NCI-H2081 (cell line): Measurements from ENCODE around the gene TSNAXIP1.
"Not testable (repeated sequence)": the region's sequence is repeated elsewhere in the genome, so short reads cannot be mapped to it uniquely, and the experiment has no call there.

Experiments
- DNase-seq, 2 experiments: peaks; one replicate each; lab custom pipeline; 2025; lab: John Stamatoyannopoulos, UW

Gene TSNAXIP1

DNA sequence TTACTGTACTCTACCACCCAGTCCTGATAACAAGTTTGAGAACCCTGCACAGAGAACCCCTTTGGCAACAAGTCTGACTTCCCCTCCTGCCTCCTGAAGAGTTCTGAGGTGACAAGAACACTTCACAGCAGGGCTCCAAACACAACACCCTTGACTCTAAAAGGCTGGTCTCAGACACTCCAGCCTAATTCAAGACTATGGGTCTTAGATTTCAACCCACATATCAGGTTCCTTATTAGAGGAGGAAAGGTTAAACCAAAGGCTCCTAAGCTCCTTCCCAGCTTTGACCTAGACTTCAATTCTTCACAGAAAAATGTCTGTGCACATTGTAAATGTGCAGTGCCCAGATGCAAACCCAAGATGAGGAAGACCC, 23.4 kb upstream of the TSNAXIP1 start:
- no peak for DNase-seq

DNA sequence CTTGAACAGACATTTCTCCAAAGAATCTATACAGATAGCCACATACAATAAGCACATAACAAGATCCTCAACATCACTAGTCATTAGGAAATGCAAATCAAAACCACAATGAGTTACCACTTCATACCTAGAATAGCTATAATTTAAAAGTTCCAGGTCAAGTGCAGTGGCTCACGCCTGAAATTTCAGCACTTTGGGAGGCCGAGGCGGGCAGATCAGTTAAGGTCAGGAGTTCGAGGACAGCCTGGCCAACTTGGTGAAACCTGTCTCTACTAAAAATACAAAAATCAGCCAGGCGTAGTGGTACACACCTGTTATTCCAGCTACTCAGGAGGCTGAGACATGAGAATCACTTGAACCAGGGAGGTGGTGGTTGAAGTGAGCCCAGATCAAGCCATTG, 20.2 kb upstream of the TSNAXIP1 start:
- DNase-seq = no peak

DNA sequence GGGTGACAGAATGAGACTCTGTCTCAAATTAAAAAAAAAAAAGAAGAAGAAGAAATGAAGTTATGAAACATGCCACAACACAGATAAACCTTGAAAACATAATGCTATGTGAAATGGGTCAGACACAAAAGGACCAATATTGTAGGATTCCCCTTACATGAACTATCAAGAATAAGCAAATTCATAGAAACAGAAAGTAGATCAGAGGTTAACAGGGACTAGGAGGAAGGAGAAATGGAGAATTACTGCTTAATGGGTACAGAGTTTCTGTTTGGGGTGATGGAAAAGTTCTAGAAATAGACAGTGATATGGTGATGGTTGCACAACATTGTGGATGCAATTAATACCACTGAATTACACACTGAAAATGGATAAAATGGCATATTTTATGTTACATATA, 16.6 kb upstream of the TSNAXIP1 start:
- no peak for DNase-seq

DNA sequence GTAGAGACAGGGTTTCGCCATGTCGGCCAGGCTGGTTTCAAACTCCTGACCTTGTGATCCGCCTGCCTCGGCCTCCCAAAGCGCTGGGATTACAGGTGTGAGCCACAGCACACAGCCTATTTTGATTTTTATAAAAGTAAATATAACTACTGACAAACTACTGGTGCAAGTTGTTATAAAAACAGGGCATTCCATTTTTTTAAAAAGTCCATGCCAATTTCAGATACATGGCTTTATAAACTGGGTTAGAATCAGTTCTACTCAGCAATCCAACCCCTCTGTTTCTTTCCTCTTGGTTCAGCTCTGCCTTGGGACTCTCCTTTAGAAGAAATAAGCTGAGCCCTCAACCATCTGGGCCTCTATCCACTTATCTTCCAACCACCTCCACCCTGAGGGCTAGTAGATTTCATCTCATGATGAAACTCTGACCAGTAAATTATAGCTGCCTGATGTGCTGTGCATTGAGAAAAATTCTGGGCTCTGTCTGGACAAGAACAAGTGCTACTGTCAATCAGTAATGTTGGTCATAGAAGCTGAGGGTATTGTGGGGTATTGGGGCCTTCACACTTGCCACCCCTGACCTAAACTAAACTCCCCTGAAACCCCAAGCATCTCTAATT, 10.5 kb upstream of the TSNAXIP1 start:
- no peak for DNase-seq

DNA sequence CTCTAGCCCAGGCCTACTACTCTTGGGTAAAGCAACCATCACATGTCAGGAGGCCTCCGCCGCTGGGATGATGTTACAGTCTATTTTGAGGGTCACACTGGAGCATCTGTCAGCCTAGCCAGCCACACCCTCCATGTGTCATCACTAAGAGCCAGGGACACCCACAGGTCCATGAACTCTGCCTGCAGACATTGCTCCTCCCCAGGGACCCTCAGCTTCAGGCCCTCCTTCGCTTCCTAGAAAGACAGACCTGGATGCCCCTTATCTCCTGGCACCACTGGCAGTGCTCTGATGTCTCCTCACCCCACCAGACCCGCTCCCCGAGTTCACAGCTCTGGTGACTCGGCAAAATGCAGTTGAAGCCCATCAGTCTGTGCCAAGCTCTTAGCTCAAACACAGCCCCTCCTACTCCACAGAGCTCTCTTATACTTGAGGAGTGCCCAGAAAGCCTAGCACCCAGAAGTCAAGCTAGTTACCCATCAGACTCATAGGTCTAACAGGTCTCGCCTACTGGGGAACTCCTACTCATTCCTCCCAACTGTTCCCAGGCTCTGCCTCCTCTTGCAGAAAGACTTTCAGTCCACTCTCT, 6.3 kb upstream of the TSNAXIP1 start:
- no peak for DNase-seq

DNA sequence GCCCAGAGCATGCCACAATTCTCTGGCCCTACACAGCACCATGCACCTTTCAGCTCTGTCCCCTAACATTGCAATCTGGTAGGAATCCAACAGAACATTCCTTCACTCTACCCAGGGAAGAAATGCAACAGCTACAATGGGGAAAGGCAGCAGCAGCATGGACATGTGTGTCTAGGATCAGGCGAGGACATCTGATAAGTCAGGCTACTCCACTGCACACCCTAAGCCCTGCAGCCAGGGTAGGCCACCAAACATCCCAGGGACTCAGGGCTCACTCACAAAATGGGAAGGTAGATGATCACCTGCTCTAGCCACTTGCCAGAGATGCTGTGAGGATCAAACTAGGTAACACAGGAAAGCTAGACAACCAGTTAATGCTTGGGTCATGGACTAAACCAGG, 5.4 kb upstream of the TSNAXIP1 start:
- no peak for DNase-seq

DNA sequence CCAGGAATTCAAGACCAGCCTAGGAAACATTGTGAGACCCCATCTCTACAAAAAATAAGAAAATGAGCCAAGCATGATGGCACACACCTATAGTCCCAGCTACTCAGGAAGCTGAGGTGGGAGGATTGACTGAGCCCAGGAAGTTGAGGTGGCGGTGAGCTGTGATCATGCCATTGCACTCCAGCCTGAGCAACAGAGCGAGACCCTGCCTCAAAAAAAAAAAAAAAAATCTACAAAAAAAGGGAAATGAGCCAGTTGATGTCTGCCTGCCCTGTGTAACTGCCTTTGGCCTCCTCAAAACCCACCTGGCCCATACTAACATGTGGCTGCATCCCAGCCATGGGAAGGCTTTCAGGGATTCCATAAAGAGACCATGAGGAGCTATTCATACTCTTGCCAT, 4.8 kb upstream of the TSNAXIP1 start:
- DNase-seq = no peak

DNA sequence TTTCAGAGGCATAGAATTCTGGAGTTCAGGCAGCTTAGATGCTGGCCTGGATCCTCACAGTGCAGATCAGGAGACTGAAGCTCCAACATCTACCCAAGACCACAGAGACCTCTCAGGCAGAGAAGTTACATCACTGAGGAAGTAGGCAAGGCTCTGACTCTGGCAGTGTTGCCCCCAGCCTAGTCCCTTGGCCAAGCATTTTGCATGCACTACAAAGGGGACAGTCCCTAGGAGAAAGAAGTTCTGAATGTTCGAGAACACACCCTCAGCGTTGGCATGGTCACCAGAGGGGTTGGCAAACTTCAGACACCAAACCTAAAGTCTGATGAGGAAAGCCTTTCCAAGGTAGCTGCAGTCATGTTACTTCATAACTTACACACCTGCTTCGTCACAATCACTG, 2.8 kb upstream of the TSNAXIP1 start:
- DNase-seq = no peak

DNA sequence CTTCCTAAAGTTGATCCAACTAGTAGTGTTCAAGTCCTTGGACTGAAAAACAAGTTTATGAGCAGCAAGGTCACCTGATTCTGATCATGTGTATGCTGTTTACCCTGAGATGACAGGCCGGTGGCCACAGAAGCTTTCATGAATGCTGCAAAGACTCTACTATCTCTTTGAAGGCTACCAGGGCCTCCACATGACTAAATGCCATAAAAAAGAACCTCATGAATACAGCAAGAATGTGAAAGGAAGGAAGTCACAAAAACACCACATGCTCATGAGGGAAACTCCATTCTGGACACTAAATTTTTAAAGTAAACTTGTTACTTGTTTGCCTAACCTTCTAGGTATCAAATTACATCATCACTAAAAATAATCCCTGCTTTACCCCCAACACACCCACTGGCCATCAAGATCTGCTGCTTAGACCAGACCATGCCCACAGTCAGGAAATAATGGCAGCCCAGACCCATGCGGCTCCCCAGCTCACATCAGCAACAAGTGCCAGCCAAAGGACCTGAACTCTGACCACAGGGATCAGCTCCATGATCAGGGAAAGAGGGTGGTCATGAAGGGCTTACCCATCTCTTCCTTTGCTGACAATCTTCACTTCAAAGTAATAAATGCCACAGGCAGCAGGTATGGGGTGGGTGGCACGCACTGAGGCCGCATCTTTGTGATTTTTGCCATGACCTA, 1.7 kb upstream of the TSNAXIP1 start:
- no peak for DNase-seq

DNA sequence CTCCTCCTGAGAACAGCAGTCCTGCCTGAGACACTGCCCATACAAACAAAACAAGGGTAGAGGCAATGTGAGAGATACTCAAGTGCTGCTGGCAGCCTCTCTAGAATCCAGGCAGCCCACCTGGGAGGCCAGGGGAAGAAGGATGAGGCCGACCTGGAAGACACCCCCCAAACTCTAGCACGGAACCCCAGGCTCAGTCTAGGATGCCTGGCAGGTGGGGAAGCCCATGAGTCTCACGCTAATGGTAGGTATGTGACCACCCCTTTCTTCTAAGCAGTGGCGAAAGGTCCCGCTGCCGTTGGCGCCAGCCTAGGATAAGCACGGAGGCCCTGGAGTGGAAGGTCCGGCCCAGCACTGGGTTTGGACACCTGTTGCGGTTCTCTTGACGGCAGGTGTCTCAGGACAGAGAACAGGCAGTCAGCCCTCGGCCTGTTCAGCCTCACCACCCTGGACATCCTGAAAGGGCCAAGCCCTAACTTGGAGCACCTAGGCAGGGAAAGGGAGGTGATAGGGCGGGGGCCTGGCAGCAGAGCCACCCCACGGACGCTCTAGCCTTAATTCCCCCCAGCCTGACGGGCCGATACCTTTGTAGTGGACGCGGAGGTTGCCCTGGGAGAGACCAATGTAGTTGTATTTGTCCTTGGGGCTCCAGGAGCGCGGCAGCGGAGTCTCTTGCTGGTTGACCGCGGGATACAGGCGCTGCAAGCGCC, 816 bp upstream of the TSNAXIP1 start:
- DNase-seq = no peak

DNA sequence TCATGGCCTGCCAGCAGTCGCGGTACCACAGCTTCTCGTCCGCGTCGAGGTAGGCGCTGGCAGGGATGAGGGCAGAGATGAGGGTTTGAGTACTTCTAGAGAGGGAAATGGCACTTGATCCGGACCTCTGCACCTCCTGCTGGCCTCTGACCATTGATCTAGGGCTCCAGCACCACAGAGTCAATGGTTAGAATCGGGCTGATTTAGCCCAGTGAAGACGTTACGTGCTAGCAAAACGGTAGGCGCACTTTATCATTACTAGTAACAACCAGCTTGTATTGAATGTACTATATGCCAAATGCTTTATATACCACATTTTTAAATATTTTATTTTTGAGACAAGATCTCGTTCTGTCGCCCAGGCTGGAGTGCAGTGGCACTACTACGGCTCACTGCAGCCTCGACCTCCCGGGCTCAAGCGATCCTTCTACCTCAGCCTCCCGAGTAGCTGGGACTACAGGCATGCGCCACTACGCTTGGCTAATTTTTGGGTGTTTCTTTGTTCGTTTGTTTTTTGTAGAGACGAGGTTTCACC, 526 bp downstream of the TSNAXIP1 start:
- DNase-seq = no peak

DNA sequence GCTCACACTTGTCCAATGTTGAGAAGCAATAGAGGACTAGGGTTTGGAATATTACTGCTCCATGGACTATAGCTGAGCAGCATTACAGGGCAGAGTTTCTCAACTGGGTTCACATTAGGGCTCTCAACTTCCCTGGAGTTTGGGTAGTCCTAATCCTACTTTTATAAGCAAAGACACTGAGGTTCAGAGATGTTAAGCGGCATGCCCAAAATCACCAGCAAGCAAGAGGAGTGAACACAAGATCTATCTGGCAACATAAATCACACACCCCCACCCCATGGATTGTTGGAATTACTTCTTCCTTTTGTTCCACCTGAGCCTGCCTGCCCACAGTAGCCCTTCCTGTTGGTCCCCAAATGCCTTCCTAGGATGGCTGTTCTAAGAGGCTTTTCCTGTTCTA, 5.2 kb downstream of the TSNAXIP1 start:
- no peak for DNase-seq

DNA sequence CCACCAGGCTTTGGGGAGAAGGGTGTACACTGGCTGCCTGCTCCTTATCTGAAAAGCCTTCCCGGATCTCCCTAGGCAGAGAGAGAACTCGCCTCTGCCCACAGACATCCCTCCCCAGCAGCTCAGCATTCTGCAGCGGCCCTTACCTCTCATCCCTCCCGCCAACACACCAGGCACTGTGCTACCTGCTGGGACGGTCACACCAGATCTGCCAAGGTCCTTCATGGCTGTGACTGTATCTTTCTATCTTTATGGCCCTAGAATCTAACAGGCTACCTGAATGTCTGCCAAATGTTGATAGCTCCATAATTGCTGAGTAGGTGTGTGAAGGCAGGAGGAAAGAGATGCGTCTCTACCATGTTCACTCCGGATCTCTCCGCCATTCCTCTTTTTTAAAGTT, 7.9 kb downstream of the TSNAXIP1 start:
- peak; percentile 18 to 42 for DNase-seq

DNA sequence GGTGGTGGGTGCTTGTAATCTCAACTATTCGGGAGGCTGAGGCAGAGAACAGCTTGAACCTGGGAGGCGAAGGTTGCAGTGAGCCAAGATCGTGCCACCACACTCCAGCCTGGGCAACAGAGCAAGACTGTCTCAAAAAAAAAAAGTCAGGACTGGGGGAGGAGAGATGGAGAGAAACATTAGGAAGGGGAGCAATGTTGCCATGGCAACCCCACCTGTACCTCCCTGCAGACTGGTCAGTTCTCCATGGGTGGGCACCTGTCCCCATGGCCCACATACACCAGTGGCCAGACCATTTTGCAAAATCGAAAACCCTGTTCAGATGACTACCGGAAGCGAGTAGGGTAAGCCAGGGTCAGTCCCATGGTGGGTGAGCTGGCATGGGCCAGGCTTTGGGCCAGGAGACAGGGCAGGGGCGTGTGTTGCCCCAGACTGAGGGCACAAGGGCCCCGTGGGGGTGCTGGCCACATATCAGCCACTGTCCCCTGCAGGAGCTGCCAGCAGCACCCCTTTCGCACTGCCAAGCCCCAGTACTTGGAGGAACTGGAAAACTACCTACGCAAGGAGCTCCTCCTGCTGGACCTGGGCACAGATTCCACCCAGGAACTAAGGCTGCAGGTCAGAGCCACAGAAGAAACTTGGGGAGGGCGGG, 14.0 kb downstream of the TSNAXIP1 start:
- DNase-seq = no peak

DNA sequence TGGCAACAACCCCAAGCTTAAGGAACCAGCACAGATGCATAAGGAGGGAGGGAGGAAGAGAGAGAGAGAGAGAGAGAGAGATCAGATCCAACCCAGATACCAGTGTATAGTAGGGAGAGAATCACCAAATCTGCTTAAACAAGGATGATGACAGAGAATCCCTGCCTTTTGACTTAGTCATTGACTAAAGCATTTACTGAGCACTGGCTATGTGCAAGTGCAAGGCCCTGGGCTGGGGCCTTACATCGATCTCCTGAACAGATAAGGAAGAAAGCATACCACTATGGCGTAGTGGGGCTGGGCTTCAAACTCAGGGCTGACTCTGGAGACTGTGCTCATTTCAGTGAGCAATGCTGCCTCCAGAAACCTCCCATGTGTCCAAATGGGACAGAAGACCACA, 15.8 kb downstream of the TSNAXIP1 start:
- DNase-seq = no peak

DNA sequence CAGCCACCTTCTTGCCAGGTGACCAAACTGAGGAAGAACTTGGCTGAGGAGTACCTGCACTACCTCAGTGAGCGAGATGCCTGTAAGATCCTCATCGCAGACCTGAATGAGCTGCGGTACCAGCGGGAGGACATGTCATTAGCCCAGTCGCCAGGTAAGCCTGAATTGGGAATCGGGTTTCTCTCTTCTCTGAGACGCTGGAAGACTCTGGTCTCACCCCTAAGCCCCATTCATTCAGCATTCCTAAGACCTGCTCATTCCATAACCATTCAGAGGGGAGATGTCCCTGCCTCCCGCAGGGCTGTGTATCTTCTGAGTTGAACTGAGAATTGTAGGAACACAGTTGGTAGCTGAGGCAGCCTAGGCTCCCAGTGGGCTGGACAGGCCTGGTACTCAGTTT, 18.4 kb downstream of the TSNAXIP1 start:
- no peak for DNase-seq

DNA sequence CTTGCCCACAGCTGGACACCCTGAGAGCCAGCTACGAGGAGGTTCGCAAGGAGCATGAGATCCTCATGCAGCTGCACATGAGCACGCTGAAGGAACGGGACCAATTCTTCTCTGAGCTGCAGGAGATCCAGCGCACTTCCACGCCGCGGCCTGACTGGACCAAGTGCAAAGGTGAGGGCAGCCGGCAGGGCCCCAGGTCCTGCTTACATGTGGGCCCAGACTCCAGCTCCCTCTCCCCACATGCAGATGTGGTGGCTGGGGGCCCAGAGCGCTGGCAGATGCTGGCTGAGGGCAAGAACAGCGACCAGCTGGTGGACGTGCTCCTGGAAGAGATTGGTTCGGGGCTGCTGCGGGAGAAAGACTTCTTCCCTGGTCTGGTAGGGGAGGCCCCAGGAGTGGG, 19.2 kb downstream of the TSNAXIP1 start:
- no peak for DNase-seq

DNA sequence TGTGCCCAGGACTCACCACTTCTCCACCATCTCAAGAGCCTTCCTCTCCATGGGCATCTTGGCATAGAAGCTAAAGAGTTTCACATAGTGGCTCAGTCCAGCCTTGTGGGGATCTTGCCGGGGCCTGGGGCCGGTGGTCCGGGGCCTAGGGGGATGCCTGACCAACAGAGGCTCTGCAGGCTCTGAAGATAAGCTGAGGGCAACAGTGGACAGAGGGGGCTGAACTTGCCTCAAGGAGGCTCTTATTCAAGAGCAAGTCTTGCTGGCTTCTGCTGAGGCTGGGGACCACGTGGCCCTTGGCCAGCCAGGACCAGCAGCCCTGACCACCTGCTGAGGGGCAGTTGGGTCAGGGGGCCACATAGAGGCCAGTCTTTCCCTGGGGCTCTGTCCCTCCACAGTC, 22.0 kb downstream of the TSNAXIP1 start:
- no peak for DNase-seq

DNA sequence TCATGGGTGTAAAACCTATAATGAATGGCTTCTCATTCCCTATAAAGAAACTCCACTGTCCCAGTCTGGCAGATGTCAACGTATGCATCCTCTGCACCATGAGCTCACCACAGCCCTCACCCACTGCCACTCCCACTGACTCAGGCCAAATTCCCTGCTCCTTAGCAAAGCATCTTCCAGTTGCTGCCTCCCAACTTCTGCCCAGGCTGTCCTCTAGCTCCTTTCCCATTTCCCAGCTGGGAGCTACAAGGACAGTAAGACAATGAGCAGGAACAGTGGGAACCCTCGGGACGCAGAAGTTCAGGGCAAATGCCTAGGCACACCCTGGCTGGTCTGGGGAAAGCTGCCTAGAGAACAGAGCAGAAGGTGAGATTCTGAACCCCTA, 26.3 kb downstream of the TSNAXIP1 start:
- DNase-seq = no peak

DNA sequence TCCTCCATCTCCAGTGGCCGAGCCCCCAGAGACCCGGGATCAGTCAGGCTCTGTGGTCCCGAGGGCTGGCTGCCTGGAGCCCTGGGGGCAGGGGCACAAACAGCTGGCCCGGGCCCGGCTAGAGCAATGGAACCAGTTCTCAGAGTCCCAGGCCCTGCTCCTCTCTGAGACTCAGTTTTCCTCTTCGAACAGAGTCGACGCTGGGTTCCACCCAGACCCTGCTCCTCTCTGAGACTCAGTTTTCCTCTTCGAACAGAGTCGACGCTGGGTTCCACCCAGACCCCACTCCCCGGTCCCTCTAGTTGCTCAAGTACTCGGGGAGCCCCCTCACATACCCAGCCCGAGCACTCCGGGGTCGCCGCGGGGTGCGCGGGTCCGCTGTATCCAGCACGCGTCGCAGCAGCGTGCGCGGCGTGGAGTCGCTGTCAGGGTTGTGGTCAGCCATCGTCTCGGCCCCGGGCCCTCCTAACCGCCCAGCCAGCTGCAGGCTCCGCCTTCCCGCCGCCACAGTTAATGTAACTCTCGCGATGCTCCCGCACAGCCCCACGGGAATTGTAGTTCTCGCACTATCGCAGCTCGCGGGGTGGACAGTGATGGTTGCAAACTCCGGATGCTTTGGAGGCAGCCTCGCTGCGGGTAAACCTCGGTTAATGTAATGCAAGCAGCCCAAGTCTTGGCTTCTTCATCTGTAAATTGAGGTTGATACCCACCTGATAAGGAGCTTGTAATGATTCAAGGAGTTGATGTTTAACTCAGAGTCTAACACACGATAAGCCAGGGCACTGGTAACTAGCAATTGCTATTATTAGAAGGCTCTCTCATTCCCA, 26.9 kb downstream of the TSNAXIP1 start:
- peak; percentile 73 to 81 for DNase-seq

DNA sequence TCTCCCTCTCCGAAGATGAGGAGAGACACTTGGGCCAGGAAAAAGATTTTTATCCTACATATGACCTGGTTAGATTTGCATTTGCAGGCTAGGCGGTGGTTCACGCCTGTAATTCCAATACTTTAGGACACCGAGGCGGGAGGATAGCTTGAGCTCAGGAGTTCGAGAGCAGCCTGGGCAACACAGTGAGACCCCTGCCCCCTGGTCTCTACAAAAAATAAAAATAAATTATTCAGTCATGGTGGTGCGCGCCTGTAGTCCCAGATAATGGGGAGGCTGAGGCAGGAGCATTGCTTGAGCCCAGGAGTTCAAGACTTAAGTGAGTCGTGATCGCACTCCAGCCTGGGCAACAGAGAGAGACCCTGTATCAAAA, 27.5 kb downstream of the TSNAXIP1 start:
- no peak for DNase-seq

DNA sequence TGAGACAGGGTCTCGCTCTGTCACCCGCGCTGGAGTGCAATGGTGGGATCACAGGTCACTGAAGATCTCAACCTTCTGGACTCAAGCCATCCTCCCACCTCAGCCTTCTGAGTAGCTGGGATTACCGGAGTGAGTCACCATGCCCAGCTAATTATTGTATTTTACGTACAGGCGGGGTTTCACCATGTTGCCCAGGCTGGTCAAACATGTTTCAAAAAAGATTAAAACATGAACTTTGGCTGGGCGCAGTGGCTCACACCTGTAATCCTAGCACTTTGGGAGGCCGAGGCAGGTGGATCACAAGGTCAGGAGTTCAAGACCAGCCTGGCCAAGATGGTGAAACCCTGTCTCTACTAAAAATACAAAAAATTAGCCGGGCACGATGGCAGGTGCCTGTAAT, 30.5 kb downstream of the TSNAXIP1 start:
- not testable (repeated sequence) for DNase-seq
